Fibroblast of skin of right biceps (primary cell): ENCODE measurements around the gene SSRP1.
A peak's percentile ranks its signal among the peaks of the same experiment; 100 is the strongest.

Experiments used
- DNase-seq: peaks from one replicate; pipeline ENCODE4 v3.0.0-alpha.2; 2013

Gene SSRP1

GRCh38 chr11:57335023-57335342 is 709 bp downstream of the SSRP1 start:
- no peak for DNase-seq

GRCh38 chr11:57332694-57333440 is 2.8 kb downstream of the SSRP1 start:
- no peak for DNase-seq

GRCh38 chr11:57331720-57332119 is 4.0 kb downstream of the SSRP1 start:
- DNase-seq, result no peak

- no peak for DNase-seq
Observed at GRCh38 chr11:57330029-57330428, 5.7 kb downstream of the SSRP1 start.

- DNase-seq, result no peak
Observed at GRCh38 chr11:57327721-57328120, 8.0 kb downstream of the SSRP1 start.

- no peak for DNase-seq
Observed at GRCh38 chr11:57325735-57326048, 10.0 kb downstream of the SSRP1 start.

GRCh38 chr11:57324886-57325734 is 10.6 kb downstream of the SSRP1 start, which contains the start of gene TNKS1BP1:
Gene TNKS1BP1, minus strand, starts transcription at chr11:57324952. Its CDS starts 3,067 bp downstream, at chr11:57321885.
- DNase-seq, result peak; percentile 98

- DNase-seq, result peak; percentile 53
Observed at GRCh38 chr11:57324154-57324885, 11.4 kb downstream of the SSRP1 start.

- DNase-seq, result no peak
Observed at GRCh38 chr11:57323855-57324153, 11.9 kb downstream of the SSRP1 start.

GRCh38 chr11:57323167-57323854 is 12.4 kb downstream of the SSRP1 start:
- no peak for DNase-seq

GRCh38 chr11:57322256-57323166 is 13.2 kb downstream of the SSRP1 start:
- peak; percentile 99 for DNase-seq

GRCh38 chr11:57321388-57322255 is 14.1 kb downstream of the SSRP1 start:
- DNase-seq, result no peak

GRCh38 chr11:57320719-57321387 is 14.8 kb downstream of the SSRP1 start:
- DNase-seq, result no peak

- DNase-seq, result no peak
Observed at GRCh38 chr11:57320067-57320718, 15.5 kb downstream of the SSRP1 start.

- no peak for DNase-seq
Observed at GRCh38 chr11:57318178-57318577, 17.5 kb downstream of the SSRP1 start.

GRCh38 chr11:57316017-57316416 is 19.7 kb downstream of the SSRP1 start:
- DNase-seq, result no peak

GRCh38 chr11:57315491-57315890 is 20.2 kb downstream of the SSRP1 start:
- peak; percentile 80 for DNase-seq

- DNase-seq, result no peak
Observed at GRCh38 chr11:57314221-57314973, 21.3 kb downstream of the SSRP1 start.

GRCh38 chr11:57313788-57314135 is 21.9 kb downstream of the SSRP1 start:
- DNase-seq, result no peak
